Testis (tissue), 3 donors: Measurements from ENCODE around the gene CREB3L1. TPM values are rescaled to one million over a fixed set of nuclear protein-coding genes. Genes with fewer than 3 reads are reported as not detected.

ENCODE experiments used
- DNase-seq: peaks from one replicate; pipeline ENCODE4 v3.0.0-alpha.2; 2019
- H3K27ac ChIP-seq, 2 donors: fragments of 200-600 bp; sonication (generic); one replicate each; pipeline ENCODE4 v1.5.1; 2019
- H3K27me3 ChIP-seq: fragments of 200-600 bp; sonication (generic); one replicate; pipeline ENCODE4 v1.5.1; 2019
- H3K36me3 ChIP-seq: fragments of 200-600 bp; sonication (generic); one replicate; pipeline ENCODE4 v1.5.1; 2017; ENCODE audit warnings: low read depth; ENCODE audit errors: missing control alignments
- H3K4me1 ChIP-seq: fragments of 200-600 bp; sonication (generic); one replicate; pipeline ENCODE4 v1.5.1; 2019
- H3K4me3 ChIP-seq, 2 donors: fragments of 200-600 bp; sonication (generic); one replicate each; pipeline ENCODE4 v1.5.1; 2017 to 2019
- H3K9me3 ChIP-seq: fragments of 200-600 bp; sonication (generic); one replicate; pipeline ENCODE4 v1.5.1; 2017
- POLR2A ChIP-seq: fragments of 450-650 bp; IDR thresholded peaks from one replicate; pipeline ENCODE4 v1.6.1; 2017; ENCODE audit warnings: antibody characterized with exemption, mild to moderate bottlenecking, moderate library complexity
- WGBS, 2 donors: methylation state at CpG; one replicate each; pipeline ENCODE4 v1.1.5; 2018; 5-methylcytosine and 5-hydroxymethylcytosine counted together
- intact Hi-C: fragments of 100-400 bp; cut with DNase I; formaldehyde crosslinking; loops from one replicate; pipeline ENCODE4 v1.15.1; 2023; ENCODE audit warnings: low total_unique reads
- polyA plus RNA-seq: library from polyadenylated mRNA; stranded (reverse); fragments of 350-450 nt; fragmentation: Illumina TruSeq; extraction: RNeasy Lipid Tissue Mini Kit (QIAGEN cat#74804); gene quantifications from one replicate; pipeline ENCODE4 v1.2.3, GENCODE V29; 2014; ENCODE audit warnings: low read depth, low replicate concordance; ENCODE audit not compliant: insufficient read depth
- total RNA-seq, 2 donors: library from RNA; depleted of rRNA; stranded (reverse); fragments of >200 nt; gene quantifications; one replicate each; pipeline ENCODE4 v1.2.3, GENCODE V29; 2016
- TF ChIP-seq, protein P1 (sequence below), 3 experiments: fragments of 450-650 bp in 2 of 3; fragments of 200-600 bp in 1 of 3; sonication (generic) in 1 of 3; IDR thresholded peaks; one replicate each; pipeline ENCODE4 v1.5.1; 2016 to 2019; ENCODE audit warnings: antibody characterized with exemption in 3 of 3, mild to moderate bottlenecking in 2 of 3, moderate library complexity in 1 of 3

Gene CREB3L1
- total and polyA plus RNA-seq, 3 donors from 2014 or later, result 5.2 to 19.2 (median 8.1) TPM

DNA sequence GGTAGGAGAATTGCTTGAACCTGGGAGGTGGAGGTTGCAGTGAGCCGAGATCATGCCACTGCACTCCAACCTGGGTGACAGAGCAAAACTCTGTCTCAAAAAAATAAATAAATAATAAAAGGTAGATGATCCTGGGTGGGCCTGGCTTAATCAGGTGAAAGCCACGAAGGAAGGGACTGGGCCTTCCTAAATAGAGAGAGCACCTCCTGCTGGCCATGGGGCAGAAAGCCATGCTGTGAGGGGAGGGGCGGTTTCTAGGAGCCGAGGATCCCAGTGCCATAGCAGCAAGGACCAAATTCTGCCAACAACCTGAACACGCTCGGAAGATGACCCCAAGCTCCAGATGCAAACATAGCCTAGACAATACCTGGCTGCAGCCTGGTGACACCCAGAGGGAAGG, 45.3 kb downstream of the CREB3L1 start:
- DNase-seq, result no peak
- H3K4me3 ChIP-seq, result no peak overlapping the region
- no peaks in the 10 kb centered on the region for H3K9me3 ChIP-seq
- H3K4me1 ChIP-seq, result no peaks in the 10 kb centered on the region
- no peak for TF ChIP-seq POLR2A
- no peak overlapping the region for H3K27ac ChIP-seq
- intact Hi-C loops, result no loop called here
- no peaks in the 10 kb centered on the region for H3K36me3 ChIP-seq
- WGBS, 2 donors, result 86 to 88% methylated on average over 6 of the region's 6 CpGs
- H3K27me3 ChIP-seq, result no peaks in the 10 kb centered on the region

DNA sequence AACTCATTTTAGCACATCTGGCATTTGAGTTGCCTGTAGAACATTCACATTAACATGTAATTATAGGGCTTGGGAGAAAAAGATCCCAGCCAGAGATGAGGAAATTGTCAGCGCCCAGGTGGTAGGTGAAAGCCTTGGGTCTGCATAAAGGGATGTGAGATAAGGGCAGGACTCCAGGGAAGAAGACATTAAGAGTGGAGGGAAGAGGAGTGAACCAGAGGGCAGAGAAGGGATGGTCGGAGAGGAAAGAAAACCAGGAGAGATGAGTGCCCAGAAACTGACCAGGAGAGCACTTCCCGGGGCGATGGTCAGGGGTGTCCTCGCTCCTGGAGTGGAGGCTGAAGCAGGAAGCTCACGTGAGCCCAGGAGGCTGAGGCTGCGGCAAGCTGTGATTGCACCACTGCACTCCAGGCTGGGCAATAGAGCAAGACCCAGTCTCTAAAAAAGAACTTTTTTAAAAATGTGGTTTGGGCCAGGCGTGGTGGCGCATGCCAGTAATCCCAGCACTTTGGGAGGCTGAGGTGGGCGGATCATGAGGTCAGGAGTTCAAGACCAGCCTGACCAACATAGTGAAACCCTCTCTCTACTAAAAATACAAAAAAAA, 49.5 kb downstream of the CREB3L1 start:
- H3K36me3 ChIP-seq, result no peaks in the 10 kb centered on the region
- no peaks in the 10 kb centered on the region for H3K9me3 ChIP-seq
- WGBS, 2 donors, result 93 to 97% methylated on average over 10 of the region's 10 CpGs
- no peaks in the 10 kb centered on the region for H3K4me1 ChIP-seq
- H3K4me3 ChIP-seq, result no peak overlapping the region
- no peak overlapping the region for H3K27ac ChIP-seq
- intact Hi-C loops, result no loop called here
- no peak for DNase-seq
- H3K27me3 ChIP-seq, result no peaks in the 10 kb centered on the region
- no peak for TF ChIP-seq POLR2A
- TF ChIP-seq, protein P1, sequence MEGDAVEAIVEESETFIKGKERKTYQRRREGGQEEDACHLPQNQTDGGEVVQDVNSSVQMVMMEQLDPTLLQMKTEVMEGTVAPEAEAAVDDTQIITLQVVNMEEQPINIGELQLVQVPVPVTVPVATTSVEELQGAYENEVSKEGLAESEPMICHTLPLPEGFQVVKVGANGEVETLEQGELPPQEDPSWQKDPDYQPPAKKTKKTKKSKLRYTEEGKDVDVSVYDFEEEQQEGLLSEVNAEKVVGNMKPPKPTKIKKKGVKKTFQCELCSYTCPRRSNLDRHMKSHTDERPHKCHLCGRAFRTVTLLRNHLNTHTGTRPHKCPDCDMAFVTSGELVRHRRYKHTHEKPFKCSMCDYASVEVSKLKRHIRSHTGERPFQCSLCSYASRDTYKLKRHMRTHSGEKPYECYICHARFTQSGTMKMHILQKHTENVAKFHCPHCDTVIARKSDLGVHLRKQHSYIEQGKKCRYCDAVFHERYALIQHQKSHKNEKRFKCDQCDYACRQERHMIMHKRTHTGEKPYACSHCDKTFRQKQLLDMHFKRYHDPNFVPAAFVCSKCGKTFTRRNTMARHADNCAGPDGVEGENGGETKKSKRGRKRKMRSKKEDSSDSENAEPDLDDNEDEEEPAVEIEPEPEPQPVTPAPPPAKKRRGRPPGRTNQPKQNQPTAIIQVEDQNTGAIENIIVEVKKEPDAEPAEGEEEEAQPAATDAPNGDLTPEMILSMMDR (IDR thresholded peaks at IDR 0.05), result no peak

DNA sequence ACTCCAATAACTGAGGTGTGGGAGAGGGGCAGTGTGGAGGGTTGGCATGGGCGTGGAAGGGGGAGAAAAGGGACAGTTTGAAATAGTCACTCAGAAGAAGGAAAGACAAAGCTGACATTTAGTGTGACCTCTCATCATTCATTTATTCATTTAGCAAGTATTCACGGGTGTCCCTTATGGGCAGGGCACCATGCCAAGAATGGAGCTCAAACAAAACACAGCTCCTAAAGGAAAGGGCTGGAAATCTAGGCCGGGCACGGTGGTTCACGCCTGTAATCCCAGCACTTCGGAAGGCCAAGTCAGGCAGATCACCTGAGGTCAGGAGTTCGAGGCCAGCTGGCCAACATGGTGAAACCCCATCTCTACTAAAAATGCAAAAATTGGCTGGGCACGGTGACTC, 50.4 kb downstream of the CREB3L1 start:
- Histone ChIP-seq H3K9me3 (no peaks in the 10 kb centered on the region), H3K27ac (no peak overlapping the region), H3K4me3 (no peak overlapping the region), H3K36me3 (no peaks in the 10 kb centered on the region), H3K4me1 (peaks cover 5% of the 10 kb centered on the region), H3K27me3 (no peaks in the 10 kb centered on the region)
- no peak for TF ChIP-seq POLR2A
- TF ChIP-seq, protein P1 (IDR thresholded peaks at IDR 0.05), result no peak
- whole genome bisulfite sequencing, 2 donors, result 79 to 90% methylated on average over 8 of the region's 8 CpGs
- intact Hi-C loops, result no loop called here
- DNase-seq, result no peak

DNA sequence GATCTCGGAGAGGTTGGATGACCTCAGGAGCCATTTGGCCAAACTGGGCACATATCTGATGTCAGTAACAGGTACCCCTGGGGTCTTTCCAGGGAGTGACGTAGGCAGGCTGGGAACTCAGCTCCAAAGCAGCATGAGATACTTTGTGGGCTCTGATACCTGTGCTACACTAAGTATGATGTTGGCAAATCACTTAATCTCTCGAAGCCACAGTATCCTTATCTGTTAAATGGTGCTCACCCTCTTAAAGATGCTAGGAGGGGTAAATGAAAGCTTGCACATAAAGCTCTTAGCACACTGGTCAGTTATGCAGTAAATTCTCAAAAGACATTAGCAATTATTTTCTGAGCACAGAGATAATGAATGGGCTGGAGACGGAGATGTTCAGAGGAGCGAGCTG, 52.7 kb downstream of the CREB3L1 start:
- H3K9me3 ChIP-seq, result no peaks in the 10 kb centered on the region
- no peaks in the 10 kb centered on the region for H3K36me3 ChIP-seq
- WGBS, 2 donors, result 63 to 70% methylated on average over 5 of the region's 5 CpGs
- intact Hi-C loops, result no loop called here
- H3K4me1 ChIP-seq, result peaks cover 5% of the 10 kb centered on the region
- H3K27me3 ChIP-seq, result no peaks in the 10 kb centered on the region
- H3K27ac ChIP-seq, result no peak overlapping the region
- TF ChIP-seq, protein P1 (IDR thresholded peaks at IDR 0.05), result no peak
- TF ChIP-seq POLR2A, result no peak
- DNase-seq, result no peak
- no peak overlapping the region for H3K4me3 ChIP-seq

DNA sequence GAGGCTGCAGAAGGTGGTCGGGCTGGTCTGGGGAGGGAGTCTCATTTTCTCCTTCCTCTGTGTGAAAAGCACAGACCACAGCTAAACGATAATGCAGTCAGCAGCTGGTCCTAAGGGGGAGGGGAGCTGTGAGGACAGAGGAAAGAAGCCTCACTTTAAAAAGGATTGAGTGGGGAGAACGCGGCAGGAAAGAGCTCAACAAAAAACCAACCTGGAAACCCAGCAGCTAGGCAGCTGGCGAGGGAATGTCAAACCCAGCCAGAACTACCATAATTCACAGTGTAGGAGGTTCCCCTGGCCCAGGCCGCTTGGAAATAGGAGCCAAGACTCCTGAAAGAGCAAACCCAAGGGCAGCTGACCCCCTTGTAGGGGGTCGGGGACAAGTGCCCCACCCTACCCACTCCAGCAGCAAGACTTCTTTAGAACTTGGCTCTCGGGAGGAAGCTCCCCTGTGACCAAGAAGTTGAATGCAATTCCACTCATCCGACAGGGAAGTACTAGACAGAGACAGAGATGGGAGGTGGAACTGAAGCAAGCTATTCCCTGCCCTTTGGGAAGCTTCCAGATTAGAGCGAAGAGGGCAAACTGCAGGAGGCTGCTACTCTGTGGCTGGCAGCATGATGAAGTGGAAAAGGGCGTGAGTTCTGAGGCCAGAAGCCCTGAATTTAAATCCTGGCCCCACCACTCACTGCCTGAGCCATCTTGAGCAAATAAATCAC, 53.3 kb downstream of the CREB3L1 start:
- Histone ChIP-seq H3K27ac (no peak overlapping the region), H3K9me3 (no peaks in the 10 kb centered on the region), H3K27me3 (no peaks in the 10 kb centered on the region), H3K4me3 (no peak overlapping the region), H3K36me3 (no peaks in the 10 kb centered on the region), H3K4me1 (peaks cover 5% of the 10 kb centered on the region)
- intact Hi-C loops, result no loop called here
- no peak for TF ChIP-seq POLR2A
- TF ChIP-seq, protein P1 (IDR thresholded peaks at IDR 0.05), result no peak
- WGBS, 2 donors, result 32 to 33% methylated on average over 9 to 11 of the region's 11 CpGs
- DNase-seq, result no peak
